Osteoblast (primary cell): Measurements from ENCODE around the gene MTCL1. TPM values are rescaled to one million over a fixed set of nuclear protein-coding genes. Genes with fewer than 3 reads are reported as not detected.

Source experiments
- DNase-seq: peaks from one replicate; pipeline ENCODE4 v3.0.0; 2011; ENCODE audit warnings: low spot score, mixed read lengths; ENCODE audit not compliant: insufficient read length; ENCODE audit errors: missing footprints
- H2AFZ ChIP-seq: 2 replicates; pipeline ENCODE4 v1.6.0; 2011; ENCODE audit warnings: mild to moderate bottlenecking, low read length
- H3K27ac ChIP-seq: 2 replicates; pipeline ENCODE4 v1.5.1; 2011; ENCODE audit warnings: mild to moderate bottlenecking, low read depth, low read length, moderate library complexity
- H3K27me3 ChIP-seq: 2 replicates; pipeline ENCODE4 v1.6.0; 2012; ENCODE audit warnings: mild to moderate bottlenecking, control low read depth, inconsistent platforms, low read length, moderate library complexity; ENCODE audit not compliant: insufficient read depth
- H3K36me3 ChIP-seq: 2 replicates; pipeline ENCODE4 v1.5.1; 2011; ENCODE audit warnings: mild to moderate bottlenecking, low read length, control low read depth, moderate library complexity; ENCODE audit not compliant: insufficient read depth
- H3K4me1 ChIP-seq: 2 replicates; pipeline ENCODE4 v1.5.1; 2011; ENCODE audit warnings: mild to moderate bottlenecking, low read length, control low read depth, moderate library complexity; ENCODE audit not compliant: insufficient read depth
- H3K4me2 ChIP-seq: 2 replicates; pipeline ENCODE4 v1.6.0; 2011; ENCODE audit warnings: mild to moderate bottlenecking, low read length; ENCODE audit not compliant: insufficient read depth
- H3K4me3 ChIP-seq: fragments of 200-600 bp; sonication (generic); 3 replicates; pipeline ENCODE4 v1.5.1; 2012; ENCODE audit warnings: mild to moderate bottlenecking, low read length, inconsistent platforms; ENCODE audit not compliant: insufficient read depth
- H3K79me2 ChIP-seq: 2 replicates; pipeline ENCODE4 v1.6.0; 2012; ENCODE audit warnings: mild to moderate bottlenecking, low read length, control low read depth, inconsistent platforms; ENCODE audit not compliant: insufficient read depth
- H3K9me3 ChIP-seq: 2 replicates; pipeline ENCODE4 v1.5.1; 2011; ENCODE audit warnings: low read depth, low read length, control low read depth
- H4K20me1 ChIP-seq: 2 replicates; pipeline ENCODE4 v1.6.0; 2012; ENCODE audit warnings: mild to moderate bottlenecking, low read length, control low read depth; ENCODE audit not compliant: insufficient read depth
- CTCF ChIP-seq: IDR thresholded peaks from 2 replicates; pipeline ENCODE4 v1.5.1; 2011; ENCODE audit warnings: mild to moderate bottlenecking, low read depth, low read length, moderate library complexity; ENCODE audit errors: extremely low read depth
- total RNA-seq: library from RNA; depleted of rRNA; stranded (reverse); fragments of >200 nt; gene quantifications from 2 replicates; pipeline ENCODE4 v1.2.3, GENCODE V29; 2012

The MTCL1 gene
- total RNA-seq, 1 donor = 38.0 TPM

- Histone ChIP-seq H2AFZ (no peak overlapping the region), H3K36me3 (peaks cover 39% of the 10 kb centered on the region), H3K9me3 (no peaks in the 10 kb centered on the region), H3K79me2 (no peaks in the 10 kb centered on the region), H3K4me3 (no peak overlapping the region), H3K4me2 (no peak overlapping the region), H3K27me3 (no peaks in the 10 kb centered on the region), H3K4me1 (no peaks in the 10 kb centered on the region), H3K27ac (no peak overlapping the region), H4K20me1 (no peaks in the 10 kb centered on the region)
- no peak for TF ChIP-seq CTCF
- peak; percentile 58 for DNase-seq
Observed at GRCh38 chr18:8781671-8782070, 76.3 kb downstream of the MTCL1 start.

- H3K79me2 ChIP-seq = no peaks in the 10 kb centered on the region
- H3K4me1 ChIP-seq = no peaks in the 10 kb centered on the region
- H3K4me2 ChIP-seq = no peak overlapping the region
- DNase-seq = peak; percentile 58
- no peak overlapping the region for H3K27ac ChIP-seq
- H3K9me3 ChIP-seq = no peaks in the 10 kb centered on the region
- no peaks in the 10 kb centered on the region for H4K20me1 ChIP-seq
- H3K36me3 ChIP-seq = peaks cover 49% of the 10 kb centered on the region
- no peak overlapping the region for H3K4me3 ChIP-seq
- no peaks in the 10 kb centered on the region for H3K27me3 ChIP-seq
- no peak for TF ChIP-seq CTCF
- no peak overlapping the region for H2AFZ ChIP-seq
Observed at GRCh38 chr18:8783335-8783993, 78.1 kb downstream of the MTCL1 start.

GRCh38 chr18:8783994-8784530 lies 78.7 kb downstream of the MTCL1 start:
- Histone ChIP-seq H3K27me3 (no peaks in the 10 kb centered on the region), H4K20me1 (no peaks in the 10 kb centered on the region), H3K27ac (no peak overlapping the region), H3K4me1 (no peaks in the 10 kb centered on the region), H3K4me3 (no peak overlapping the region), H3K79me2 (no peaks in the 10 kb centered on the region), H3K9me3 (no peaks in the 10 kb centered on the region), H2AFZ (no peak overlapping the region), H3K4me2 (no peak overlapping the region), H3K36me3 (peaks cover 54% of the 10 kb centered on the region)
- TF ChIP-seq CTCF = no peak
- peak; percentile 50 for DNase-seq

- Histone ChIP-seq H4K20me1 (no peaks in the 10 kb centered on the region), H3K36me3 (peaks cover 56% of the 10 kb centered on the region), H3K9me3 (no peaks in the 10 kb centered on the region), H3K27me3 (no peaks in the 10 kb centered on the region), H3K4me2 (no peak overlapping the region), H2AFZ (no peak overlapping the region), H3K4me1 (no peaks in the 10 kb centered on the region), H3K27ac (no peak overlapping the region), H3K79me2 (no peaks in the 10 kb centered on the region), H3K4me3 (no peak overlapping the region)
- no peak for TF ChIP-seq CTCF
- peak; percentile 42 for DNase-seq
Observed at GRCh38 chr18:8785261-8785660, 79.9 kb downstream of the MTCL1 start.
